A673 (cell line): ENCODE measurements around the gene YJU2.
"Not testable (repeated sequence)": the region's sequence is repeated elsewhere in the genome, so short reads cannot be mapped to it uniquely, and the experiment has no call there.

ENCODE experiments used
- CTCF ChIP-seq: fragments of 300-800, 200-600 bp; sonication (generic); conservative IDR thresholded peaks from 2 replicates; pipeline ENCODE4 v1.5.1; 2017; ENCODE audit warnings: low read depth, mild to moderate bottlenecking, antibody characterized with exemption, low read length, moderate library complexity, mixed read lengths
- EZH2 ChIP-seq: fragments of 200-600 bp; sonication (generic); IDR thresholded peaks from 2 replicates; pipeline ENCODE4 v1.6.1; 2017; ENCODE audit warnings: borderline replicate concordance, low read depth, mild to moderate bottlenecking, mixed read lengths, antibody characterized with exemption, low read length; ENCODE audit not compliant: poor library complexity, severe bottlenecking

DNA sequence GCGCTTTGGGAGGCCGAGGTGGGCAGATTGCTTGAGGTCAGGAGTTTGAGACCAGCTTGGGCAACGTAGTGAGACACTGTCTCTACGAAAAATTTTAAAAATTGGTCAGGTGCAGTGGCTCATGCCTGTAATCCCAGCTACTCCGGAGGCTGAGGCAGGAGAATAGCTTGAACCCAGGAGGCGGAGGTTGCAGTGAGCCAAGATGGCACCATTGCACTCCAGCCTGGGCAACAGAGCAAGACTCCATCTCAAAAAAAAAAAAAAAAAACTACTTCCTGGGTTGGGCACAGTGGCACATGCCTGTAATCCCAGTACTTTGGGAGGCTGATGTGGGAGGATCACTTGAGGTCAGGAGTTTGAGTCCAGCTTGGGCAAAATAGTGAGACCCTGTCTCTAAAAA, 15.4 kb upstream of the YJU2 start:
- TF ChIP-seq CTCF, EZH2: not testable (repeated sequence)
